Neural cell (in vitro differentiated cells): ENCODE data around the gene ENOX1. TPM values are rescaled to one million over a fixed set of nuclear protein-coding genes. Genes with fewer than 3 reads are reported as not detected.

Source experiments
- H2AFZ ChIP-seq: fragments of 200-600, 300-800 bp; sonication (generic), shearing (Covaris generic); 2 replicates; pipeline ENCODE4 v1.6.0; 2014; ENCODE audit warnings: low read depth, mild to moderate bottlenecking, antibody characterized with exemption, low read length, moderate library complexity
- H3F3A ChIP-seq: fragments of 200-600 bp; shearing (Covaris generic); 2 replicates; pipeline ENCODE4 v1.6.1; 2016; ENCODE audit warnings: mild to moderate bottlenecking, moderate library complexity, mixed read lengths, antibody characterized with exemption, low read length; ENCODE audit not compliant: insufficient read depth, poor library complexity, severe bottlenecking
- H3K27ac ChIP-seq: fragments of 200-600, 300-800 bp; sonication (generic), shearing (Covaris generic); 2 replicates; pipeline ENCODE4 v1.5.1; 2014; ENCODE audit warnings: mild to moderate bottlenecking, low read length, moderate library complexity
- H3K27me3 ChIP-seq: fragments of 300-800, 200-600 bp; sonication (generic), shearing (Covaris generic); 2 replicates; pipeline ENCODE4 v1.6.0; 2014; ENCODE audit warnings: mild to moderate bottlenecking, low read depth, low read length, moderate library complexity; ENCODE audit not compliant: insufficient read depth
- H3K36me3 ChIP-seq: fragments of 300-800, 200-600 bp; sonication (generic), shearing (Covaris generic); 2 replicates; pipeline ENCODE4 v1.5.1; 2014; ENCODE audit warnings: mild to moderate bottlenecking, antibody characterized with exemption, low read length, moderate library complexity; ENCODE audit not compliant: insufficient read depth
- H3K4me2 ChIP-seq: fragments of 300-800, 200-600 bp; sonication (generic), shearing (Covaris generic); 2 replicates; pipeline ENCODE4 v1.6.0; 2014; ENCODE audit warnings: mild to moderate bottlenecking, low read length
- H3K4me3 ChIP-seq: fragments of 300-800, 200-600 bp; sonication (generic), shearing (Covaris generic); 2 replicates; pipeline ENCODE4 v1.5.1; 2014; ENCODE audit warnings: mild to moderate bottlenecking, low read length, moderate library complexity
- H3K79me2 ChIP-seq: fragments of 200-600 bp; shearing (Covaris generic); replicated peaks from 2 replicates; pipeline ENCODE4 v1.6.0; 2014; ENCODE audit warnings: mild to moderate bottlenecking, low read length, moderate library complexity; ENCODE audit not compliant: insufficient read depth
- H3K9ac ChIP-seq: fragments of 300-800, 200-600 bp; sonication (generic), shearing (Covaris generic); 2 replicates; pipeline ENCODE4 v1.6.1; 2016; ENCODE audit warnings: mild to moderate bottlenecking, low read length, mixed read lengths
- H3K9me2 ChIP-seq: fragments of 200-600 bp; shearing (Covaris generic); 2 replicates; pipeline ENCODE4 v1.6.1; 2016; ENCODE audit warnings: mild to moderate bottlenecking, low read length, mixed read lengths; ENCODE audit not compliant: insufficient read depth
- H3K9me3 ChIP-seq: fragments of 200-600, 300-800 bp; sonication (generic), shearing (Covaris generic); 2 replicates; pipeline ENCODE4 v1.6.1; 2016; ENCODE audit warnings: mild to moderate bottlenecking, mixed run types, low read length, moderate library complexity, mixed read lengths
- H4K20me1 ChIP-seq: fragments of 200-600 bp; shearing (Covaris generic); 2 replicates; pipeline ENCODE4 v1.6.1; 2016; ENCODE audit warnings: mild to moderate bottlenecking, mixed run types; ENCODE audit not compliant: insufficient read depth
- CTCF ChIP-seq: fragments of 450-650 bp; IDR thresholded peaks from 2 replicates; pipeline ENCODE4 v1.5.1; 2014; ENCODE audit warnings: antibody characterized with exemption, mild to moderate bottlenecking, moderate library complexity; ENCODE audit not compliant: poor library complexity, severe bottlenecking
- EP300 ChIP-seq: fragments of 450-650 bp; conservative IDR thresholded peaks from 2 replicates; pipeline ENCODE4 v1.6.1; 2014; ENCODE audit warnings: antibody characterized with exemption, mild to moderate bottlenecking, moderate library complexity; ENCODE audit not compliant: poor library complexity, severe bottlenecking
- EZH2 ChIP-seq: fragments of 200-600, 300-800 bp; shearing (Covaris generic), sonication (generic); IDR thresholded peaks from 2 replicates; pipeline ENCODE4 v1.6.1; 2014; ENCODE audit warnings: antibody characterized with exemption, low read length, borderline replicate concordance, mild to moderate bottlenecking; ENCODE audit not compliant: insufficient read depth, poor library complexity, severe bottlenecking
- MXI1 ChIP-seq: fragments of 450-650 bp; conservative IDR thresholded peaks from 2 replicates; pipeline ENCODE4 v1.6.1; 2014; ENCODE audit warnings: antibody characterized with exemption, mild to moderate bottlenecking; ENCODE audit not compliant: poor library complexity, severe bottlenecking
- POLR2AphosphoS5 ChIP-seq: IDR thresholded peaks from 2 replicates; pipeline ENCODE4 v1.6.1; 2012
- RAD21 ChIP-seq: fragments of 450-650 bp; conservative IDR thresholded peaks from 2 replicates; pipeline ENCODE4 v1.6.1; 2014; ENCODE audit warnings: antibody characterized with exemption, mild to moderate bottlenecking, moderate library complexity
- REST ChIP-seq: IDR thresholded peaks from 2 replicates; pipeline ENCODE4 v1.6.1; 2012; ENCODE audit warnings: borderline replicate concordance
- SMC3 ChIP-seq: fragments of 450-650 bp; conservative IDR thresholded peaks from 2 replicates; pipeline ENCODE4 v1.6.1; 2014; ENCODE audit warnings: antibody characterized with exemption, mild to moderate bottlenecking, moderate library complexity; ENCODE audit not compliant: poor library complexity
- TAF1 ChIP-seq: IDR thresholded peaks from 2 replicates; pipeline ENCODE4 v1.6.1; 2012; ENCODE audit warnings: low read depth
- polyA plus RNA-seq: library from polyadenylated mRNA; depleted of rRNA; stranded (reverse); fragments of >200 nt; gene quantifications from 2 replicates; pipeline ENCODE4 v1.2.3, GENCODE V29; 2014

ENOX1 gene
- polyA plus RNA-seq, 1 donor from 2014 or later: 42.6 TPM

DNA sequence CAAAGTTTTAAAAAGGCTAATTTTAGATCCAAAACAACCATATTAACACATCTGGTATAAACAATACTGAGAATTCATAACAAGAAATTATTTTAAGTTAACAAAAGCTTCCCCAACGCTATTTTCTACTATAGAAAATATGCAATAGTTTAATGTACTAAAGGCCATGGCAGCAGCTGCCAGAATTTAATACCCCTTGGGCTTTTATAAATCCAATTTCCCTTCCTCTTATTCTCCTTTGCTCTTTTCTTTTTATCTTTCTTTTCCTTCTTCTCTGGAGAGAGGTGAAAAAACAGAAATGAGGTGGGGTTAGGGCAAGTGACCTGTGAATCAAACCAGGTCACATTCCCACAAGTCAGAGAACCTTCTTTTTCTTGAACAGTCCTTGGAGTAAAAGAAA lies 58.9 kb downstream of the ENOX1 start:
- no peaks in the 10 kb centered on the region for H3K9me2 ChIP-seq
- no peaks in the 10 kb centered on the region for H3K27me3 ChIP-seq
- no peaks in the 10 kb centered on the region for H3F3A ChIP-seq
- TF ChIP-seq EZH2 (no peak), POLR2AphosphoS5 (no peak), TAF1 (no peak), MXI1 (no peak), CTCF (no peak), REST (no peak), RAD21 (no peak), EP300 (no peak), SMC3 (no peak)
- peaks cover 15% of the 10 kb centered on the region for H3K79me2 ChIP-seq
- no peaks in the 10 kb centered on the region for H4K20me1 ChIP-seq
- H3K36me3 ChIP-seq: no peaks in the 10 kb centered on the region
- H2AFZ ChIP-seq: no peak overlapping the region
- no peak overlapping the region for H3K4me3 ChIP-seq
- no peak overlapping the region for H3K4me2 ChIP-seq
- H3K9me3 ChIP-seq: no peaks in the 10 kb centered on the region
- no peak overlapping the region for H3K9ac ChIP-seq
- H3K27ac ChIP-seq: no peak overlapping the region

- no peaks in the 10 kb centered on the region for H3K36me3 ChIP-seq
- TF ChIP-seq EZH2 (no peak), SMC3 (no peak), MXI1 (no peak), EP300 (no peak), REST (no peak), TAF1 (no peak), POLR2AphosphoS5 (no peak), RAD21 (no peak), CTCF (no peak)
- no peak overlapping the region for H3K27ac ChIP-seq
- peaks cover 5% of the 10 kb centered on the region for H3K79me2 ChIP-seq
- H3K27me3 ChIP-seq: no peaks in the 10 kb centered on the region
- no peaks in the 10 kb centered on the region for H3K9me2 ChIP-seq
- H3F3A ChIP-seq: no peaks in the 10 kb centered on the region
- H3K4me2 ChIP-seq: no peak overlapping the region
- H2AFZ ChIP-seq: no peak overlapping the region
- H3K9me3 ChIP-seq: no peaks in the 10 kb centered on the region
- H3K9ac ChIP-seq: no peak overlapping the region
- H4K20me1 ChIP-seq: no peaks in the 10 kb centered on the region
- no peak overlapping the region for H3K4me3 ChIP-seq
These were observed 61.3 kb downstream of the ENOX1 start for GRCh38 chr13:43725460-43725859.
